OCI-LY1 (cell line): ENCODE results near the gene IQGAP2.

Experiments used
- H2AFZ ChIP-seq: fragments of 200-600 bp; sonication (generic), shearing (Covaris generic); 2 replicates; pipeline ENCODE4 v1.6.0; 2014; ENCODE audit warnings: antibody characterized with exemption, mild to moderate bottlenecking, low read length
- H3F3A ChIP-seq: fragments of 200-600 bp; sonication (generic), shearing (Covaris generic); 2 replicates; pipeline ENCODE4 v1.6.0; 2014; ENCODE audit warnings: mild to moderate bottlenecking, antibody characterized with exemption, low read length, moderate library complexity; ENCODE audit not compliant: insufficient read depth
- H3K27ac ChIP-seq: fragments of 200-600 bp; sonication (generic); 2 replicates; pipeline ENCODE4 v1.5.1; 2014; ENCODE audit warnings: low read length, mixed run types, mild to moderate bottlenecking, low read depth; ENCODE audit not compliant: poor library complexity, severe bottlenecking
- H3K27me3 ChIP-seq: fragments of 200-600 bp; sonication (generic); 2 replicates; pipeline ENCODE4 v1.6.0; 2014; ENCODE audit warnings: antibody characterized with exemption, mild to moderate bottlenecking, low read length, moderate library complexity; ENCODE audit not compliant: insufficient read depth
- H3K36me3 ChIP-seq: fragments of 200-600 bp; sonication (generic); 2 replicates; pipeline ENCODE4 v1.6.1; 2014; ENCODE audit warnings: mild to moderate bottlenecking, antibody characterized with exemption, low read length, moderate library complexity, mixed read lengths; ENCODE audit not compliant: insufficient read depth
- H3K4me1 ChIP-seq: fragments of 200-600 bp; sonication (generic); 2 replicates; pipeline ENCODE4 v1.5.1; 2014; ENCODE audit warnings: mild to moderate bottlenecking, low read length, moderate library complexity; ENCODE audit not compliant: insufficient read depth, severe bottlenecking
- H3K4me2 ChIP-seq: fragments of 200-600 bp; sonication (generic), shearing (Covaris generic); 2 replicates; pipeline ENCODE4 v1.6.1; 2014; ENCODE audit warnings: low read length
- H3K4me3 ChIP-seq: fragments of 200-600 bp; sonication (generic); 2 replicates; pipeline ENCODE4 v1.5.1; 2014; ENCODE audit warnings: low read length, low read depth, mild to moderate bottlenecking, mixed read lengths; ENCODE audit not compliant: poor library complexity, severe bottlenecking
- H3K79me2 ChIP-seq: fragments of 200-600 bp; shearing (Covaris generic); 2 replicates; pipeline ENCODE4 v1.6.1; 2016; ENCODE audit warnings: mixed run types, low read length, mixed read lengths; ENCODE audit not compliant: insufficient read depth
- H3K9ac ChIP-seq: fragments of 200-600 bp; sonication (generic), shearing (Covaris generic); 2 replicates; pipeline ENCODE4 v1.6.1; 2014; ENCODE audit warnings: mild to moderate bottlenecking, low read length, mixed read lengths
- H3K9me2 ChIP-seq: fragments of 200-600 bp; sonication (generic), shearing (Covaris generic); 2 replicates; pipeline ENCODE4 v1.6.1; 2014; ENCODE audit warnings: low read depth, mild to moderate bottlenecking, low read length, mixed read lengths
- H3K9me3 ChIP-seq: fragments of 200-600 bp; shearing (Covaris generic); 2 replicates; pipeline ENCODE4 v1.6.1; 2014; ENCODE audit warnings: low read length, mixed read lengths
- H4K20me1 ChIP-seq: fragments of 200-600 bp; sonication (generic), shearing (Covaris generic); 2 replicates; pipeline ENCODE4 v1.6.0; 2016; ENCODE audit warnings: mild to moderate bottlenecking, low read length; ENCODE audit not compliant: insufficient read depth
- CTCF ChIP-seq: fragments of 200-600 bp; sonication (generic), shearing (Covaris generic); IDR thresholded peaks from 2 replicates; pipeline ENCODE4 v1.5.1; 2017; ENCODE audit warnings: mild to moderate bottlenecking, antibody characterized with exemption, low read length, moderate library complexity, mixed read lengths
- EZH2 ChIP-seq: fragments of 200-600 bp; sonication (generic), shearing (Covaris generic); IDR thresholded peaks from 2 replicates; pipeline ENCODE4 v1.8.0; 2017; ENCODE audit warnings: borderline replicate concordance, mixed run types, mild to moderate bottlenecking, antibody characterized with exemption, low read length, moderate library complexity, mixed read lengths

IQGAP2 gene

DNA sequence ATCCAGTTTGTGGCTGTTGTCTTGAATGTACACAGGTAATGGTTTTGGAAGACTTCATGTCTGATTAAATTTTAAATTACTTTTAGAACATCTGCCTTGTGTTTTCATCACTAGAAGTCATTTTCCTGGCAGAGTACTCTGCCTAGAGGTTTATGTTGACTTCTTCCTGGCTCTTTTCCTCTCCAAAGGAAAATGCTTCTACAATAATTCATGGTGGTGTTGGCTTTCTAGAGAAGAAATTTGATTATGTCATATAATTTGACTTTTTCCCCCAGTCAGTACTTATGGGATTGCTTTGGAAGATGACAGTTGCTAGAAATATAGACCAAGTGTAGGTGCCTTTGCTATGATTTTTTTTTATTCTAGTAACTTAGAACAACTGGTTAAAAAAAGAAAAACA, 173.4 kb downstream of the IQGAP2 start:
- no peak overlapping the region for H3K4me2 ChIP-seq
- H3K79me2 ChIP-seq: no peaks in the 10 kb centered on the region
- no peaks in the 10 kb centered on the region for H3K4me1 ChIP-seq
- H3K36me3 ChIP-seq: no peaks in the 10 kb centered on the region
- H3K27me3 ChIP-seq: no peaks in the 10 kb centered on the region
- H2AFZ ChIP-seq: no peak overlapping the region
- H4K20me1 ChIP-seq: no peaks in the 10 kb centered on the region
- H3K9me3 ChIP-seq: no peaks in the 10 kb centered on the region
- no peak overlapping the region for H3K9ac ChIP-seq
- H3K9me2 ChIP-seq: no peaks in the 10 kb centered on the region
- H3F3A ChIP-seq: no peaks in the 10 kb centered on the region
- no peak overlapping the region for H3K4me3 ChIP-seq
- no peak overlapping the region for H3K27ac ChIP-seq
- TF ChIP-seq CTCF (no peak), EZH2 (no peak)

- H2AFZ ChIP-seq: no peak overlapping the region
- H3K9me3 ChIP-seq: no peaks in the 10 kb centered on the region
- no peak overlapping the region for H3K9ac ChIP-seq
- H3K4me1 ChIP-seq: no peaks in the 10 kb centered on the region
- no peaks in the 10 kb centered on the region for H3F3A ChIP-seq
- no peaks in the 10 kb centered on the region for H3K79me2 ChIP-seq
- no peaks in the 10 kb centered on the region for H3K36me3 ChIP-seq
- H3K9me2 ChIP-seq: no peaks in the 10 kb centered on the region
- no peaks in the 10 kb centered on the region for H3K27me3 ChIP-seq
- H3K4me3 ChIP-seq: no peak overlapping the region
- no peak for TF ChIP-seq EZH2
- TF ChIP-seq CTCF: no peak
- no peak overlapping the region for H3K27ac ChIP-seq
- no peak overlapping the region for H3K4me2 ChIP-seq
- no peaks in the 10 kb centered on the region for H4K20me1 ChIP-seq
Measured at GRCh38 chr5:76576996-76577395, 173.9 kb downstream of the IQGAP2 start.

DNA sequence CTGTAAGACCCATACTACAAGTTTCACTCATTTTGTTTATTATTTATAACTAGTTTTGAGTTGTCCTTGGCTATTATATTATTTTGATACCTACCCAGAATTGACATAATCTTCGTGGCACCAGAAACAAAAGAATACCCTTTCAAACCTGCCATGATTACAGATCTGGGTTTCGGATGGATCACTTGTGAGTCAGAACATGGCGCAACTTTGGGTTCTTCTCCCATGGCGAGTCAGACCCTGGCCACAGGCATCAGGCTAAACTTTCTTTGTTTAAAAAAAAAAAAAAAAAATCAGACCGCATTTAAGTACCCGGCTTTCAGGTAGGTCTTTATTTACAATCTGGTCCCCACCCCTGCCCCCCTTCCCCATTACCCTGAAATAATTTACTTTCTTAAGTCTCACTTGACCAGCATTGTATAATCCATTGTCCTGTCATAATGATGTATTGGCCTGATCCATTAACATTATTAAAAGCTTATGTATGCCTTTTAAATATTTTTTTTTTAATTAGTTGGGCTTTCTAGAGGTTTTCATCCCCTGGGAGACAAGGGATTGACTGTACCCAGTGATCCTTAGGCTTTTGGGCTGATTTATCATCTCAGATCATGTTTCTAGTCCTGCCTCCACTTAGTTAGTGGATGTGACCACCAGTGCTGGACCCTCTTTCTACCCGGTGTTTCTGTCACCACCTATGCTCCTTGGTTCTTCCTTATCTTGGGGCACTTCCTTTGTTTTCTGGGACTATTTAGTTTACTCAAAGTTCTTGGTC, 176.3 kb downstream of the IQGAP2 start:
- H4K20me1 ChIP-seq: no peaks in the 10 kb centered on the region
- H3K36me3 ChIP-seq: no peaks in the 10 kb centered on the region
- no peak overlapping the region for H3K4me3 ChIP-seq
- no peaks in the 10 kb centered on the region for H3K79me2 ChIP-seq
- H3K27ac ChIP-seq: no peak overlapping the region
- no peaks in the 10 kb centered on the region for H3F3A ChIP-seq
- TF ChIP-seq EZH2: no peak
- TF ChIP-seq CTCF: no peak
- H3K4me2 ChIP-seq: no peak overlapping the region
- H2AFZ ChIP-seq: no peak overlapping the region
- no peak overlapping the region for H3K9ac ChIP-seq
- peaks cover 10% of the 10 kb centered on the region for H3K4me1 ChIP-seq
- H3K27me3 ChIP-seq: no peaks in the 10 kb centered on the region
- no peaks in the 10 kb centered on the region for H3K9me3 ChIP-seq
- no peaks in the 10 kb centered on the region for H3K9me2 ChIP-seq
